HG02623 (cell line): ENCODE data around the gene POU5F1.
"Not testable (repeated sequence)": the region's sequence is repeated elsewhere in the genome, so short reads cannot be mapped to it uniquely, and the experiment has no call there.

Experiments
- ATAC-seq: cut with Tn5 transposase; IDR thresholded peaks from one replicate; pipeline ENCODE4 v1.9.1; 2021; ENCODE audit warnings: moderate library complexity; ENCODE audit not compliant: unreplicated experiment

POU5F1 gene

GRCh38 chr6:31169123-31169857, 1.2 kb downstream of the POU5F1 start:
- no peak for ATAC-seq

DNA sequence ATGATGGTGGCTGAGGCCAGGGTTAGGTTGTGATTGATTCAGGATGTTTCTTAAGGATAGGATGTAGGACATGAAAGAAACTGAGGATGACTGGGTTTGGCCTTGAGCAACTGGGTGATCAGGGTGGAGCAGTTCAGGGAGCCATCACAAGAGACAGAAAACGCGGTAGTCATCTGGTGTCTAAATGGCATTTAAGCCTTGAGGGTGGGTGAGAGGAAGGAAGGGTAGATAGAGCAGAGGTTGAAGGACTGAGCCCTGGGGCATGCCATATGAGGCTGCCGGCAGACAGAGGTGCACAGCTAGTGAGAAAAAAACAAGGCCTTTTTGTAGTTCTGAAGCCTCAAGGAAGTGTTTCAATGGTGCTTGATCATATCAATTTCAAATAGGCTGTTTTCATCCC, 1.9 kb downstream of the POU5F1 start:
- no peak for ATAC-seq

GRCh38 chr6:31165986-31166385, 4.5 kb downstream of the POU5F1 start:
- no peak for ATAC-seq

DNA sequence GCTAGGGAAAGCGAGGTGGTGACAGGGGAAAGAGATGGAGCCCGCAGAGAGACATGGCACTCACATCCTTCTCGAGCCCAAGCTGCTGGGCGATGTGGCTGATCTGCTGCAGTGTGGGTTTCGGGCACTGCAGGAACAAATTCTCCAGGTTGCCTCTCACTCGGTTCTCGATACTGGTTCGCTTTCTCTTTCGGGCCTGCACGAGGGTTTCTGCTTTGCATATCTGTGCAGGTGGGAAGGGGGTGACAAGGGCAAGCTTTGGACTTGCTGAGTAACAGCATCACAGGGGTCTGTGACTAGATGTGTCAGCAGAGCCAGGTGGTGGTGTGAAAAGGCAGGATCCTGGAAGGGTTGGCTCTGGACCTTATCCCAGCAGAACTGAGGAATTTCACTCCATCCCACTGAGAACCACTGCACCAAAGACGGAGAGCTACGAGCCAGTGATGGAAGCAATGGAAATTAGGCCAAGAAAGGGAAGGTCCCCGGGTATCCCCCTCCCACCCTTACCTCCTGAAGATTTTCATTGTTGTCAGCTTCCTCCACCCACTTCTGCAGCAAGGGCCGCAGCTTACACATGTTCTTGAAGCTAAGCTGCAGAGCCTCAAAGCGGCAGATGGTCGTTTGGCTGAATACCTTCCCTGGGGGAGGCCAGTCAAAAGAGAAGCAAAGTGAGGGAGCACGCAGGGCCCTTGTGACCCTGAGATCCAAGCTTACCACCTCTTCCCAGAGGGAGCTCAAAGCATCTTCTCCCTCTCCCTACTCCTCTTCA, 5.2 kb downstream of the POU5F1 start:
- ATAC-seq = not testable (repeated sequence)

- not testable (repeated sequence) for ATAC-seq
These were observed 5.9 kb downstream of the POU5F1 start for GRCh38 chr6:31164475-31165063.

DNA sequence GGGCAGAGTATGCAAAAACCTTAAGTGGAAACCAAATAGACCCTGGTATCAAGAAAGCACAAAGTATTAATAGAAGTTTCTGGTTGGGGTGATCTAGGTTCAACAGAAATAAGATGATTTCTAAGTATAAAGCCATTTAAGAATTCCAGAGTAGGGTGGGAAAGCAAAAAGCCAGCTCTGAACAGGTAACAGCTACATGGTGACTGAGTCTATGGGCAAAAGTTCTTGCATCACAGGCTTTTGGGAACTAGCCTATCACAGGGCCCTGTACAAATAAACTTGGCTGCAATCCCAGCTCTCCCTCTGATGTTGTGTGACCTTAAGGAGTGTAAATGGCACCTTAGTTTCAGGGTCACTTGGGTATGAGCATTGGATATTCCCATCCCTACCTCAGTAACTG, 6.6 kb downstream of the POU5F1 start:
- no peak for ATAC-seq

DNA sequence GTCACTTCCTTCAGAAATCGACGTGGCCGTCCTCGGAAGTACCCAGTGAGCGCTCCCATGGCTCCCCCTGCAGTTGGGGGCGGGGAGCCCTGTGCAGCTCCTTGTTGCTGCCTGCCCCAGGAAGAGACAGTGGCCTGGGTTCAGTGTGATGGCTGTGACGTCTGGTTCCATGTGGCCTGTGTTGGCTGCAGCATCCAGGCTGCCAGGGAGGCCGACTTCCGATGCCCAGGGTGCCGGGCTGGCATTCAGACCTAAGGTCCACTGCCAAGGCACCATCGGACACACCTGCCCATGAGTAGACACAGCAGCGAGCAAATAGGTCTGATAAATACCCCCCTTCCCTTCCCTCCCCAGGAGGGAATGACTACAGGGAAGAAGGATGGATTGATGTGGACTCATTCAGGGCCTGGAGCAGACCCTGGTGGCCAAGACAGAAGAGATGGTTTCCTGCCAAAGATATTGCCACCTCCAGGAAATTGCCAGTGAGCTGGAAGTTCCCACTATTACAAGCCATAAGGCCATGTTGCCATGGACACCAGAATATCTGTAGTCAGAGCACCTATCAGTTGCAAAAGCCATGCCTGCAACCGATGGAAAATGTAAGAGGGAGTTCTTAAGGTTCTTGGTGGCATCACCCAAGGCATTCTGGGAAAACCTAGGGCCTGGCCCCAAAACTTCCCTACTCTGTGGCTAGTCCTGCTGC, 7.9 kb downstream of the POU5F1 start:
- no peak for ATAC-seq

GRCh38 chr6:31161216-31162126, 9.0 kb downstream of the POU5F1 start:
- ATAC-seq = no peak

GRCh38 chr6:31158863-31159855, 11.3 kb downstream of the POU5F1 start:
- no peak for ATAC-seq

- peak; percentile 89 for ATAC-seq
These were observed 12.2 kb downstream of the POU5F1 start, which contains the start of gene TCF19 for GRCh38 chr6:31158140-31158862. TCF19 (plus strand) TSS chr6:31158589; CDS start chr6:31159470, 881 bp downstream.

DNA sequence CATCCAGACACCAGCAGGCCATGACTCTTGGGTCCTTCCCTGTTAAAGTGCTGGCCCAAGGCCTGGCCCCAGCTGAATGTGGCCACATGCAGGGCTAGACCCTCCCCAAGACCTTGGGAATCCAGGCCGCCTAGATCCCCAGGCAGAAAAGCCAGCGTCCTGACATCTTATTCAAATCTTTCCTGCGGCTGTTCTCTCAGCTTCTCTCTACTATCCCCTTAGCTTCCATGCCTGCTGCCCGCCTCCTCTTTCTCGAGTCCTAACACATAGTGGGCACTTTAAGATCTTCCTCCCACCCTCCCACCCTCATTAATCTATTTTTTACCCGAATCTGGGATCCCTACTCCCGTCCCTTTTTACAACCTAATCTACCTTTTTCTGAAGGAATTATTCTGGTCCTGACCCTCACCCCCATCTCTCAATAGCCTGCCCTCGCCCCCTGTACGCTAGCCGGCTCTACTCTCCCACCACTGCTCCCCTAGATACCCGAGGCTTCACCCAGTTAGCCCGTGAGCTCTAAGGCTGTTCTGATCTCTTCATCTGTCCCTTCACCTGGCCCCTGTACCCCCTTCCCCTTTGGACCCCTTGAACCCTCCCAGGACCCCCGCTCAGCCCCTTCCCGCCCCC, 12.9 kb downstream of the POU5F1 start, which contains the start of gene CCHCR1:
Gene CCHCR1, minus strand, starts transcription at position 290 of the 627 bp plus-strand sequence. Its CDS starts 202 bp downstream, at position 88.
- no peak for ATAC-seq

GRCh38 chr6:31156641-31157040, 13.8 kb downstream of the POU5F1 start:
- no peak for ATAC-seq

DNA sequence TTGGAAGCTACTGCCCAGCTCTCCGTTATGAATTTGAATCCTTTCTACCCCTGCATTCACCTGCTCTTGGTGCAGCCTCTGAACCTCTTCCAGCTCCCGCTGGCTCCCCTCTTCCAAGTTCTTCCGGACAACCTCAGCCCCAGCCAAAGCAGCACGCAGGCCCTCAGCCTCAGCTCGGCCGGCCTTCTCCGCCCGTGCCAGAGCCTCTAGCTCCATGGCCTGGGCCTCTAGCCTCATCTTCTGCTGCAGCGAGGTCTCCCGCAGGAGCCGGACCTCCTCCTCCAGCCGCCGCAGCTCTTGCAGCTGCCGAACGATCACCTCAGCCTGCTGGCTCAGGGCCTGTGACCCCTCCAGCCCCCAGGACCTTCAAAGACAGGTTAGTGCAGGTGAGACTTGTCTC, 16.0 kb downstream of the POU5F1 start:
- no peak for ATAC-seq

- no peak for ATAC-seq
These were observed 17.7 kb downstream of the POU5F1 start for GRCh38 chr6:31152781-31153180.

DNA sequence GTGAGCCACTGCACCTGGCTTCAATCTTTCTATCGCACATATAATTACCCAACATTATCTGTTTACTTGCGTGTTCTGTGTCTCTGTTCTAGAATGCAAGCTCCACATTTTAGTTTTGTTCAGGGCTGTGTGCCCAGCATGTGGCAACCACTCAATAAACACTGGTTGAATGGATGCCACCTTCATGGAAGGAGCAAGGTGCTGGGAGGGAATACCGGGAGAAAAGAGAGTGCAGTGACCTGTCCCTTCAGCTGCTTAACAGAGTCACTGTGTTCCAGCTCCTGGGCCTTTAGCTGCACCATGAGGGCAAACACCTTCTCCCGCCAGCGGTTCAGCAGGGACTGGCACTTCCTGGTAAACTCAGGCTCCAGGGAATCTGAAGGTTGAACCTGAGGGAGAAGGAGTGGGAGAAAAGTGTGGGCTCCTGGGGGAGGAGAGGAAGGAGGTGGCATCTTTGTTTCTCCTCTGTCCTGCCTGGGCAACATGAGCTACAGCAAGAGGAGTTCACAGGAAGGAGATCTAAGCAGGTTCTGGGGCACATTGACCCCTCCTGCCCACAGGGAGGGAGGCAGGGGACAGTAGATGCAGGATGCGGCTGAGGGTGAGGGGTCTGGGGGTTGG, 20.5 kb downstream of the POU5F1 start:
- no peak for ATAC-seq

DNA sequence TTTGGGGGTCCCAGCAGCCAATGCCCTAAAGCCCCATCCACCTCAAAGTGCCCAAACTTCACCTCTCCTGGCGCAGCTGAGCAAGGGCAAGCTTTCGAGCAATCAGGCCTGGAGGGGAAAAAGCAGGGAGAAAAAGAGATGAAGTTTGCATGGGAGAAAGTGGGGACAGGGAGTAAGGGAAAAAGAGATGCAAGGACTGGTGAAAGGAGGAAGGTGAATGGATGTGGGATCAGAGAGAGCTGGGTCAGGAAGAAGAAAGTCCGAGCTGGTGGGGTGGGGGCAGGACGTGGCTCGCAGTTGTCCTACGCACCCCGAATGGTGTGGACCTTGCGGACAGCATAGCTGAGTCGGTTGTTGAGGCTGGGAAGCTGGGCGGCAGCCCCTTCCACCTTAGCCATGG, 25.1 kb downstream of the POU5F1 start:
- ATAC-seq = no peak

DNA sequence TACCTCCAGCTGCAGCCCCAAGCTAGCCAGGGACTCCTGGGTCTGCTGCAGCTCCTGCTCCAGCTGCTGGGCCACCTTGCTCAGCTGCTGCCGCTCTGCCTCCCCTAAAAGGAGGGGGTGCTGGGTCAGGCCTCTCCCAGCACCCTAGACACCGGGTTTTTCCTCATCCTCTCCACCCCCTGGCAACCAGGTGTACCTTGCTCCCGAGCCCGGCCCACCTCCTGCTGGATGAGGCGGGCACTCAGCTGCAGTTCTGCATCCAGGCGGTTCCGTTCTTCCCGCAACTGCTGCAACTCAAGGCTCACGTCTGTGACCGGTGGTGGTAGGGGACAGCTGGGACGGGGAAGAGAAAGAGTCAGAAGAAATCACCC, 25.5 kb downstream of the POU5F1 start:
- no peak for ATAC-seq
